Head of caudate nucleus (tissue), 42 donors: Measurements from ENCODE around the gene BRAP.
"Not testable (repeated sequence)": the region's sequence is repeated elsewhere in the genome, so short reads cannot be mapped to it uniquely, and the experiment has no call there.

ENCODE experiments used
- DNase-seq, 42 donors: peaks; one replicate each; pipeline versions ENCODE4 v3.0.0 to v3.0.0-alpha.2; 2020 to 2021; ENCODE audit warnings: mixed read lengths in 7 of 42
- intact Hi-C: fragments of 100-400 bp; cut with DNase I; formaldehyde crosslinking; loops from one replicate; pipeline ENCODE4 v1.15.0; 2022

The BRAP gene

DNA sequence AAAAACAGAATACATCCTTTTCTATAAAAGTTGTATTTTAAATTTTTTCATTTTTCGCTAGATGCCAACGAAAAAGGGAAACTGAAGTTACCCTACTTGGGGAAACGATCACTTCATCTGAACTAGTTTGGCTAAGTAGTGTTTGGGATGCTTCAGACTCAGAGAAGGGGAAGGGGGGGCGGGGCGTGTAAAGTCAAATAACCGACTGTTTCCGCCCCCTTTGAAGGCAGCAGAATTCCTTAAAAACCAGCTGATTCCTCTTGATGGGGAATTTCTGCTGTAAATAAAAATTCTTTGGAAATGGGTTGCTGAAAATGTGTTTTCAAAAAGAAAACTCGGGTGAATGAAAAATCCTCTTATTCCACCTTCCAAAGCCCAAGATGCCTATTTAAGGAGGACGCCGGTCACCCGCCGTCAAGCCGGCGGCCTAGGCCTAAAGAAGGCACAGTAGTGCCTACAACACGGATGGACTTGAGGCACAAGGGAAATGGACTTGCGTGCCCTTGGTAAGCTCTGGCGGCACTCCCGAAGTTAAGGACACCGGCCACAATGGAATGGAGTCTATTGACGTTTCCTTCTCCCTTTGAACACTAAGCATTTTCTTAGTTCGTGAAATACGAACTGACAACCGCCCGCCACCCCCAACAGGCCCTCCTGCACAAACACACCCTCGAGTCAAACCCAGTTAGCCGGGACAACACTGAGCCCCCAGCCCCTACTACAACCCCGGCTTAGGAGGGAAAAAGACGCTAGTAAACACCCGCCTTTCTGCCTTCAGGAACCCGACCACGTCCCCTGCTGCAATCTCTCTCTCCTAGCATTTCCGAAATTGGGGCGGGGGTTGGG is 88.5 kb downstream of the BRAP start:
- peak in 41 of 42 donors; percentile 11 to 70 (median 39) for DNase-seq
- intact Hi-C loops: no loop called here

GRCh38 chr12:111595341-111595835 is 90.4 kb downstream of the BRAP start:
- DNase-seq, intact Hi-C loops: not testable (repeated sequence)
